ENCODE measurements around the gene C19orf53. TPM values are rescaled to one million over a fixed set of nuclear protein-coding genes. Genes with fewer than 3 reads are reported as not detected.

The C19orf53 gene
- total and polyA plus RNA-seq, 2 donors: 163 to 185 TPM

- Histone ChIP-seq H3K27me3 (ENCODE audit: control insufficient read depth in 2 of 2, insufficient read depth in 1 of 2, low read length in 1 of 2) (no peaks in the 10 kb centered on the region), H3K27ac (ENCODE audit: low read depth in 1 of 2, low read length in 1 of 2) (no peak overlapping the region), H3K4me3 (ENCODE audit: low read length in 2 of 2) (no peak overlapping the region), H3K9me3 (ENCODE audit: control insufficient read depth in 2 of 2, insufficient read depth in 1 of 2, low read length in 1 of 2) (no peaks in the 10 kb centered on the region), H3K4me1 (ENCODE audit: control insufficient read depth in 2 of 2, insufficient read depth in 2 of 2, low read length in 2 of 2) (no peaks in the 10 kb centered on the region), H3K36me3 (ENCODE audit: control insufficient read depth in 2 of 2, insufficient read depth in 2 of 2, low read length in 1 of 2) (peaks cover 24 to 49% of the 10 kb centered on the region in 2 donors)
- DNase-seq (ENCODE audit: low read depth in 6 of 9, low spot score in 9 of 9): no peak
- WGBS: 98% methylated on average over 30 of the region's 30 CpGs
Observed at GRCh38 chr19:13825489-13826441, 51.5 kb downstream of the C19orf53 start.

GRCh38 chr19:13826652-13827235 lies 52.5 kb downstream of the C19orf53 start:
- Histone ChIP-seq H3K4me3 (ENCODE audit: low read length in 2 of 2) (no peak overlapping the region), H3K27ac (ENCODE audit: low read depth in 1 of 2, low read length in 1 of 2) (no peak overlapping the region), H3K36me3 (ENCODE audit: control insufficient read depth in 2 of 2, insufficient read depth in 2 of 2, low read length in 1 of 2) (peaks cover 25 to 43% of the 10 kb centered on the region in 2 donors)

GRCh38 chr19:13827656-13828055 lies 53.4 kb downstream of the C19orf53 start:
- Histone ChIP-seq H3K27ac (ENCODE audit: low read depth in 1 of 2, low read length in 1 of 2) (no peak overlapping the region), H3K9me3 (ENCODE audit: control insufficient read depth in 2 of 2, insufficient read depth in 1 of 2, low read length in 1 of 2) (no peaks in the 10 kb centered on the region), H3K36me3 (ENCODE audit: control insufficient read depth in 2 of 2, insufficient read depth in 2 of 2, low read length in 1 of 2) (peaks cover 25 to 43% of the 10 kb centered on the region in 2 donors), H3K4me1 (ENCODE audit: control insufficient read depth in 2 of 2, insufficient read depth in 2 of 2, low read length in 2 of 2) (no peaks in the 10 kb centered on the region), H3K27me3 (ENCODE audit: control insufficient read depth in 2 of 2, insufficient read depth in 1 of 2, low read length in 1 of 2) (no peaks in the 10 kb centered on the region), H3K4me3 (ENCODE audit: low read length in 2 of 2) (no peak overlapping the region)
- 97% methylated on average over 4 of the region's 4 CpGs for WGBS
- DNase-seq (ENCODE audit: low read depth in 6 of 9, low spot score in 9 of 9): no peak

More at GRCh38 chr19:13826652-13827235, 52.5 kb downstream of the C19orf53 start:
- Histone ChIP-seq H3K4me1 (ENCODE audit: control insufficient read depth in 2 of 2, insufficient read depth in 2 of 2, low read length in 2 of 2) (no peaks in the 10 kb centered on the region), H3K27me3 (ENCODE audit: control insufficient read depth in 2 of 2, insufficient read depth in 1 of 2, low read length in 1 of 2) (no peaks in the 10 kb centered on the region), H3K9me3 (ENCODE audit: control insufficient read depth in 2 of 2, insufficient read depth in 1 of 2, low read length in 1 of 2) (no peaks in the 10 kb centered on the region)
- no peak for DNase-seq (ENCODE audit: low read depth in 6 of 9, low spot score in 9 of 9)
- WGBS: 98% methylated on average over 9 of the region's 9 CpGs

Other genes with a start within 250 kb of the C19orf53 start
- 30.2 TPM for gene MRI1, start 9.9 kb upstream of the C19orf53 start, total RNA-seq
- 36.3 TPM for gene MRI1, start 9.9 kb upstream of the C19orf53 start, polyA plus RNA-seq
- 1.7 TPM for gene ZSWIM4, start 21.0 kb downstream of the C19orf53 start, total RNA-seq
- gene ZSWIM4, start 21.0 kb downstream of the C19orf53 start, polyA plus RNA-seq: 3.3 TPM
- 1.4 TPM for gene NANOS3, start 102.7 kb downstream of the C19orf53 start, total RNA-seq
- 2.6 TPM for gene NANOS3, start 102.7 kb downstream of the C19orf53 start, polyA plus RNA-seq
- gene BRME1, start 131.7 kb downstream of the C19orf53 start, total RNA-seq: 1.5 TPM
- gene BRME1, start 131.7 kb downstream of the C19orf53 start, polyA plus RNA-seq: 2.0 TPM
- gene CC2D1A, start 131.7 kb downstream of the C19orf53 start, total RNA-seq: 5.8 TPM
- 26.7 TPM for gene CC2D1A, start 131.7 kb downstream of the C19orf53 start, polyA plus RNA-seq
- 0.09 TPM for gene PODNL1, start 164.0 kb downstream of the C19orf53 start, total RNA-seq
- gene PODNL1, start 164.0 kb downstream of the C19orf53 start, polyA plus RNA-seq: 0.94 TPM
- gene DCAF15, start 178.1 kb downstream of the C19orf53 start, total RNA-seq: 24.0 TPM
- 95.4 TPM for gene DCAF15, start 178.1 kb downstream of the C19orf53 start, polyA plus RNA-seq
- gene RFX1, start 231.9 kb downstream of the C19orf53 start, total RNA-seq: 1.2 TPM
- gene RFX1, start 231.9 kb downstream of the C19orf53 start, polyA plus RNA-seq: 5.7 TPM